NCI-H2107 (cell line): ENCODE results near the gene NLK.
"Not testable (repeated sequence)": the region's sequence is repeated elsewhere in the genome, so short reads cannot be mapped to it uniquely, and the experiment has no call there.

Experiments
- DNase-seq: peaks from one replicate; lab custom pipeline; 2025; lab: John Stamatoyannopoulos, UW

Gene NLK

DNA sequence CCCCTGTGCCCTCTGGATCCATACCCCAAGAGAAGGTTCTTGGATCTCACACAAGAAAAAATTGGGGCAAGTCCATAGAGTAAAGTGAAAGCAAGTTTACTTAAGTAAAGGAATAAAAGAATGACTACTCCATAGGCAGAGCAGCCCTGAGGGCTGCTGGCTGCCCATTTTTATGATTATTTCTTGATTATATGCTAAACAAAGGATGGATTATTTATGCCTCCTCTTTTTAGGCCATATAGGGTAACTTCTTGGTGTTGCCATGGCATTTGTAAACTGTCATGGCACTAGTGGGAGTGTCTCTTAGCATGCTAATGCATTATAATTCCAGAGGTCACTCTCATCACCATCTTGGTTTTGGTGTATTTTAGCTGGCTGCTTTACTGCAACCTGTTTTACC, 70.8 kb downstream of the NLK start:
- no peak for DNase-seq

DNA sequence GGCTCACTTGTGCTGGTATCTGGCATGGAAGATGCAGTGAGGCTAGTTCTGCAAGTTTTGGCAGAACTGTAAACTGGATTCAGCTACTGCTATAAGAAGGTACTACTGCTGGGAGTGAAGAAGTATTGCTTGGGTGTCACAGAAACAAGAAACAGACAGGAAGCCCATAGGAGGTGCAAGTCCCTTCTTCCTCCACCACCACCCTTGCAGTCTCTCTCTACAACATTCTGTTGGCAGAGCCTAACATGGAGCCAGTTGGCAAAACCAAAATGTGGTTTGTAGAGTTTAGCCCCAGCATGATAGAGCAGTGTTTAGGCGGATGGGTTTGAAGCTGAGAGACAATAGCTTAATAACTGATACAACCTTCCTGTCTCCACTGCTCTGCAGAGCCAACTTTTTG, 72.6 kb downstream of the NLK start:
- no peak for DNase-seq

DNA sequence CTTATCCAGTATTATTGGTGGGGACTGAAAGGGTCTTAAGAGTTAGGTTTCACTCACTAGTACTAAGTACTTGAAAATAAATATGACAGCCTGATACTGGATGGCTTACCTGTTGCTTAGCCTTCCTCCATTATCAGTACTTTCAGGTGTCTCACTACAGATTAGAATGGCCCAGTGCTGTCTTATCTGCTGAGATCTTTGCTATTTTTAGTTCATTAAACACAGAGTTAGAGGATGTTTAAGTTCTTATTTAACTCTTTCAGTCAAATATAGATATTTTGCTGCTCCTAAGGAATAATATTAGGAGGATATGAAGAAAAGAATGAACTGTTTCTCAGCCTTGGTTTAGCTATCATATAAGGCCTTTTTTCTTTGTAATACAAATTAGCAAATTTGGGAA, 74.8 kb downstream of the NLK start:
- DNase-seq: no peak

DNA sequence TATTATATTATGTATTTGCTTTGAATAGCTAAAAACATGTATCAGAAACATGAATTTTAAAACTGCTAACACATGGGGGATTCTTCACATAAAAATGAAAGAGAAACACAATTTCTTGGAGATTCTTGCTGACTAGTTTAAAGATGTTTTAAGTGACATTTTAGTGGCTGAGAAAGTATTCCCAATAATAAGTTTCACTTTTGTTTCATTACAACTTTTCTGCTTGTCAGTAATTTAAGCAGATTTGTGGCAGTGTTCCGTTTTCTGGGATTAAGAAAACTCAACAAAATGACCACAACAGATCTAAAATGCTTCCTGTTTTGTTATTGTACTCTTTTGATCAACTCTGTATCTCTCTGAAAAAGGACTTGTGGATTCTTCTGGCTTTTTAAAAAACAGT, 75.9 kb downstream of the NLK start:
- no peak for DNase-seq

DNA sequence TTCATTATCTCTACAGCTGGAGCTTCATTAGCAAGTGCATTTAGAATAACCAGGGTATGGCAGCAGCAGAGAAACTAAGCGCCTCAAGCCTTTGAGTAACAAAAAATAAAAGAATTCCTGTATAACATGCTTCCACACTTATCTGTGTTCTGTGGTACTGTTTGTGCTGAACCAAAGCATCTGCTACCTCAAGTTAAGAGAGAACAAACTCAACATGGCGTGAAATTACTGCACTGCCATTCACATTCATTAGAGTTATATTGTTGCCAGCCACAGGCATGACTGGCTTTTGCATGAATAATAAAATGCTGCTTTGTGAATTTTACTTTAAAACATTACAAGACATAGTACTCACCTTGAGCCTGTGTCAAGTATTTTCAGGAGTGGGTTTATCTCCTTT, 76.6 kb downstream of the NLK start:
- no peak for DNase-seq

DNA sequence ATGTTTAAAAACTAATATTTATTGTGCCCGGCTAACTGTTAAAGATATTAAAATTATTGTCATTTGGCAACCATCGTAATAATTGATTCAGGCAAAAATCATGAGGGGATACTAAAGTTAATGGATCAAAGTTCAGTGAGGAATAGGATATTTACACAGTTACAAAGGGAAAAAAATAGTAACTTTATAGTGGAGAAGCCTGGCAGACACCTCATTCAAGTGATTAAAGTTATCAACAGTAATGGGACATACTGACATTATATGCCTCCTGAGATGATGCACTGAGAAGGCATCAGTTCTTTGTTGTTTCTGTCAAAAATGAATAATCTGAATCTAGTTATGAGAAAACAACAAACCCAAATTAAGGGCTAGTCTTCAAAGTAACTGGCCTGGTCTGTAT, 77.1 kb downstream of the NLK start:
- DNase-seq: no peak

DNA sequence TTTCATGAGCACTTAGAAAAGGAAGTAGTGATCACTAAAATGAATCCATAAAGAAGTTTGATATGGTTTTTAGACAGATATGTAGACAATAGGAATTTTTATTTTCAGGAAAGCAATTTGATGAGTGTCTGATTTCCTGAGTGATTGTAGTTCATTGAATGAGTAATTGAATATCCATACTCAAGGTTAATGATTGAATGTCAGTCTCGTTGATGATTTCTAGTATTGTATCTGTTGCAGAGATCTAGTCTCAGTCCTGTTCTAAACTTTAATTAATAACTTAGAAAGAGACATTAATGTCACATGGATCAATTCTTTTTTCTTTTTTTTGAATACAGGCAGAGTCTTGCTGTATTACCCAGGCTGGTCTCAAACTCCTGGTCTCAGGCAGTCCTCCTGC, 78.3 kb downstream of the NLK start:
- no peak for DNase-seq

DNA sequence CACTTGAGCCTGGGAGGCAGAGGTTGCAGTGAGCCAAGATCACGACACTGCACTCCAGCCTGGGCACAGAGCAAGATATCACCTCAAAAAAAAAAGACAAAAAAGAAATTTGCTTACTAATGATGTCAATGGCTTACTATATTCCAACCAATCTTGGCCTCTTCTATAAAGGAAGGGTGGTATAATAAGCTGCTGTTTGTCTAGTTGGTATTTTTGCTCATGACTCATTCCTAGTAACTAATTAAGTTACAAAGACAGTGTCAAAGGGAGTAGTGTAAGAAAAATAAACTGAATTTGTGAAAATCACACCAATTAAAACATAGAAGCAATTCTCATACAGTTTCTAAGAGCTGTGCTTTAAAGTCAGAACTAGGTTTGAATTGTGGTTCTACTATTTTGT, 82.5 kb downstream of the NLK start:
- DNase-seq: no peak

DNA sequence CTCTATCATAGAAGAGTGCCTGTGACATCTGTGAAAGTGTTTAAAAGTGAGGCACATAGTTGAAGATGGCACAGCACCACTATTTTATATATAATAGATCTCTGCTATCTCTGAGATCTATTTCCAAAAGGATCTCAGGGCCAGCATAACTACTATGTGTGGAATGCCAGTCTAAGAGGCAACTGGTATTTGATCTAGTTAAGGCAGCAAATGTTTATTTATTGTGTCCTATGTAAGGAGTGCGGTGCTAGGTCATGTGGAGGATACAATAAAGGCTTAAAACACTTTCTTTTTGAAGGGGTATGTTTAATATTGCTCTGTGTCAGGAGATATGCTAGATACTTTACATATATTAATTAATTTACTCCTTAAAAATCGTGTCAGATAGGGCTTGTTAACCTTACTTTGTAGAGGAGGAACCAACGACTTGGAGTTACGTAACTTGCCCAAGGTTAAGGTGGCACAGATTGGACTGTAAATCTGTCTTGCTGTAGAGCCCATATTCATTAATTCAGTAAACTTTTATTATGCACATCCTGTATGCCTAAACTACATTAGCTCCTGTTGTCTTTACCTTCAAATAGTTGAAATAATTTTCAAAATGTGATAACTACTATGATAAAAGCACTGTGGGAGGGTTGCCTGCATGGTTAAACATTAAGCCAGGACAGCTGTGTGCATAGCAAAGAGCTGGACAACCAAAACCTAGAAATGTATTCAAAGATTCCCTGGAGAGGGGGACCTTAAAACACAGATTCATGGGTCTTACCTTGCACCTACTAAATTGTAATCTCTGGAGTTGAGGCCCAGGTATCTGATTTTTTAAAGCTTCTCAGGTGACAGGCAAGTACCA, 83.3 kb downstream of the NLK start:
- no peak for DNase-seq

DNA sequence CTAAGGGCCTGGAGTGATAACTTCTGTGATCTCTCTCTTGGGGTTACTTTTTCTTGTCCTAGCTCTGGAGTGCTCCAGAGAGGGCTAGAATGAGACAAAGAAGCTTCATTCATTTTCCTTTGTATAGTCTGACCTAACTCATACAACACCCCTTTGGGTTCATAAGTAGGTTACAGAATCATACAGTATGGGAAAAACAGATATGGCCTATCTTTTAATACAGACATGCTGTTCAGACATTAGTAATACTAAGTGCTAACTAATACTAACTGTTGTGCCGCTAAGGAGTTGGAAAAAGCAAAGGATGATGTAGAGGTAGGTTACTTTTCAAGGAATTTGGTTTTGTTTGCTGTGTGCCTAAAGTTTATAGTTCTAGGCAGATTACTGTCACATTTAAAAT, 84.7 kb downstream of the NLK start:
- DNase-seq: no peak

DNA sequence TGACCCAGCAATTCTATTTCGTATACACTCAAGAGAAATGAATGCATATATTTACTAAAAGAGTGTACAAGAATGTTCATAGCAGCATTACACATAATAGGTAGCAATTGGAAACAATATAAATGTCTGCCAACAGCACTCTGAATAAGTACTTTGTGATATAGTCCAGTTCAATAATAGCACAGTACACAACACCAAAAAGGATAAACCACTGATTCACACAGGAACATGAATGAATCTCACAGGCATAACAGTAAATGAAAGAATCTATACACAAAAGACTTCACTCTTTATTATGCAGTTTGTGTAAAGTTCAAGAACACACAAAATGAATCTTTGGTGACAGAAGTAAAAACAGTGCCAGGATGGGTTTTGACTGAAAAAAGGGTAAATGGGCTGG, 86.3 kb downstream of the NLK start:
- no peak for DNase-seq

DNA sequence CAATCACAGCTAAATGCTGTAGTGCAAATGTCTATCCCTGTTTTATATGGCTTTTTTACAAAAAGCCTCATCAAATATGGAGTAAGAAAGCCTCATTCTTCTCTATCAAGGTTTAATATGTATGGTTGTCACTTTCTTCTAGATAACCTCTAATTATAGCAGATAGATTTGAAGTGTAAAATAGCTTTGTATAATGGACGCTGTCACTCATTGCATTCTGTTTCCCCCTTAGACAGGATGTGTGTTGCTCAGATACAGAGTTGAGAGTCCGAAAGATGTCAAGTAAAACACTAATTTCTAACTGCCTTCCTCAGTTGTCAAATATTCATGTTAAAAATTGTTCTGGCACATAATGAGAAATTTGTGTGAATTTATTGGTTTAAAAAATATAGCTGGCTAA, 88.0 kb downstream of the NLK start:
- no peak for DNase-seq

DNA sequence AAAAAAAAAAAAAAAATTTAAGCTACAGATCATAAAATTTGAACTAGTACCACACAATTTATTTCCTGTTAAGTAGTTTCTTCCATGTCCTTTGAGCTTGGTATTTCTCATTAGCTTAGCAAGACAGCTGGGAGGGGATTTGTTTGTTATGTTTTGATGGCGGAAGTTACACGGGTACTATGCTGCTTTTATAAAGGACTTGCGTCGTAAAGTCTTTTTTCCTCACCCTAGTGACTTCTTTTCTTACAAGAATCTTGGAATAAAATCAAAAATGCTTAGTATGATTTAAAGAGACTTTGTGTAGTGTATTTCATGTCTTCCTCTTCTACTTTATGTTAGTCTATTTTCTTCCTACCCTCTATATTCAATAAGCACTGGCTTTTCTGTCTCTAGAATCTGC, 89.1 kb downstream of the NLK start:
- DNase-seq: no peak

DNA sequence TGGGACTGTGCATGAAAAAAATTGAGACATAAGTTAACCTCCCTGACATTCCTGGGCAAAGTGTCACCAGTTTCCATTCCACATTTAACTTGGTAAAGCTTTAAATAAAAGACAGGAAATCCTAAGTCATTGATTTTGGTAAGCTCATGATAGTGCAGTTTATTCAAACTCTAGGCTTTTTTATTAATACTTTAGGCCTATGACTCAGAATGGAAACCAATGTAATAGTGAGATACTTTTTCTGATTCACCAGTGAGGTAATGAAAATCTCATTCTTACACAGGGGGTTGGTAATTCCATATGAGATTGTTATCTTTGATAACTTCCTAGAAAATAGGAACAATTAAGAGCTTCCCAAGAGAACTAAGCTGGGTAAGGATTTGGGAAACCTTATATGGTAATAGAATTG, 91.1 kb downstream of the NLK start:
- no peak for DNase-seq

DNA sequence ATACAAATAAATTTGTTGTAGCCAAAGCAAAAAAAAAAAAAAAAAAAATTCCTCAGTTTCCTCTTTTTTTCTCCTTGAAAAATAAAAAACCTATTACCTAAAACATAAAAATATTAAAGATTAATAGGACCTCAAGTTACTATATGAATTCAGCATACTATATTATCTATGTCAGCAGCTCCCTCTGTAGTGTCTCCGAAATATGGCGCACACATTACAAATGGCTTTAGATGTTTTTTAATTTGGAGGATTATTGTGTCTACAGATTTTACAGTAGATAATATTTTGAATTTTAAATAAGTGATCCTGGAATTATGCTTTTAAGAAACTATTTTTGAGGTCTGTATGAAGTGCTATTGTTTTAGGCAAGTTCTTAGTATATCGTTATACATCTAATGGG, 94.4 kb downstream of the NLK start:
- DNase-seq: no peak

DNA sequence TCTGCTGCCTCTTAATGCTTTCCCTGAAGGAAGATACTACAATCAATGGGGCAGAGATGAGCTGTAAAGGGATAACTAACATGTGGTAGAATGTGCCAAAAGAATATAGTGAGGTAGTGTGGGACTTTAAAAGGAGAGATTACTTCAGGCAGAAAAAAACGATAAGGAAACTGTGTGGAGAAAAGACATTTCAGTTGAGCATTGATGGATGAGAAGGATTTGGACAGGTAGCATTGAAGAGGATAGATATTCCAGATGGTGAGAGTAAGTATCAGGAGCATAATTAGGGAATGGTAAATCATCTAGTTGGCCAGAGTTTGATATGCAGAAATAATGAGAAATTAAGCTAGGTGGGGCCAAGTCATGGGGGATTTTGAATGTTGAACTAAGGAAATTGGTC, 97.3 kb downstream of the NLK start:
- no peak for DNase-seq

DNA sequence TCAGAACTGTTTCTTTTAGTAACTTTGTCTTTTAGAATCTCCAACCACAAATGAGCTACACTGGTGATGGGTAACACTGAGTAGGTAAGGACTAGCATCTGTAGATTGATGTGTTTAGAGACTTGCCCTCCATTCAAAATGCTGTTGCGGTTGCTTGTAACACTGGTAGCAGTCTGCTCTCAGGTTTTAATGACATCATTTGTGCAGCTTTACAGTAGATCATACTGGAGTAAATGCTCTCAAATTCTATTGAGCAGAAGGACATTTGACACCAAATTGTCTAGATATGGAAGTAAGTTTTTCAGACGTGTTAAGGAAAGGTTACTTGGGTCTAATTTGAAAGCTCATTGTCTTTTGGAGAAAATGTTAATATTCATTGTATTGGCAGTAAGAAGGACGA, 98.8 kb downstream of the NLK start:
- peak; percentile 19 for DNase-seq

DNA sequence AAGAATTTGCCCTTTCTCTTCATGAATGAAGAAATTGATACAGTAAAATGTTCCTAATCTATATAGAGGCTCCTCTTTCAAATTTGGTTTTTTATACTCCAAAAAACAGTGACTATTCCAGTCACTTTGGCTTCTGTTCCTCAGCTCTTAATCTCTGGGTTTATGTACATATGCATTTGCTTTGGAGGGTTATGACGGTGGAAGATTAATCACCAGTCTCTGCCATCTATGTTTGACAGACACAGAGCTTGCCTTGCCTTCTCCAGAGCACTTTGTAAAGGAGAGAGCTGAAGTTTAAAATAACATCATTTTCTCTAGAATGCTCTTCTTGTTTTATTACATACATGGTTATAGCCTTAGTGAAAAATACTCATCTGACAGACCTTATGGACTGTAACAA, 99.3 kb downstream of the NLK start:
- no peak for DNase-seq

DNA sequence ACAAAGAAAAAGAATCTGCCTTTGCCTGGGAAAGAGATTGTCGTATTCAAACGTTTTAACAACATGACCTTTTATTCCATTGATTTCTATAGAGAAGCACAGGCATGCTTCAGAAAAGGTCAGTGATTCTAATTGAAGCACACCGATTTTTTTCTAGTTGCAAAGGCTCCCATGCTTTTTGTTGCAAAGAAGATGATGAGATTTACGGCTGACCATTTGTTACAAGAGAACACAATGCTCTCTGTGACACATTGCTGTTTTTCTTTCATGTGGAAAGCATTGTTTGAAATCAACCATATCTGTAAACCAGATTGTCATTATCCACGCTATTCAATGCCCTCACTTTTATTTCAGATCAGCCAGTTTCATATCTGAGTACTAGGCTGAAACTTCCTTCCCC, 99.8 kb downstream of the NLK start:
- no peak for DNase-seq

DNA sequence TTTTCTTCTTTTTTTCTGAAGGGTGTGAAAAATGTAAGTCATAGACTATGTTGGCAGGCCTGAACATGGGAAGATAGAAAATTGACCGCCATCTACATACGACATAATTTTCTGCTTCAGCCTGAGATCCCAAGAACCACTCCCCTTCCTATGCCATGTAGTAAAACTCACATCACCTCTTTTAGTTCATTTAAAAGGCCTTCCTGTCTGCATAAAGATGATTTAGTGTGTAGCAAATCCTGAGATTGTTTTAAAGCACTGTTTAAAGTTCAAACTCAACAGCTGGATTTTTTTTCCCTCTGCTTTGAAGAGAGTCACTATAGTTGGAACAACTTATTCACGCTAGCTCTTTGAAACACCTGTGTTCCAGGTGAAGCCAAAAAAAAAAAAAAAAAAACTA, 101.5 kb downstream of the NLK start:
- DNase-seq: no peak

DNA sequence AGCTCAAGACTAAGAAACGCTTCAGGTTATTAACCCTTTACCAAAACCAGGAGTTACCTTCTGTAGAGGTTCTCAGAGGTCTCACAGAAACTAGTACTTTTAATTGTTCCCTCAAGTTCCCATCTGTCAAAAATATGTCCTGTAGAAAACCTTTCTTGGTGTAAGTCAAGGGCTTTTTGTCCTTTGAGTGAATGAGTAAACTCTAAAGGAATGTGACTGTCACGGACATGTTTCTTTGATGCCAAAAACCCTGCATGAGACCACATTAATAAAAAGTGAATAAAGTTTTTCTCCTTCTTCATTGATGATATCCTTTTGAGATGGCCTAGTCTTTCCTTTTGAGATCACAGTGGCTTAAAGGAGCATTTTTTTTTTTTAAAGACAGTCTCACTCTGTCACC, 102.9 kb downstream of the NLK start:
- no peak for DNase-seq

DNA sequence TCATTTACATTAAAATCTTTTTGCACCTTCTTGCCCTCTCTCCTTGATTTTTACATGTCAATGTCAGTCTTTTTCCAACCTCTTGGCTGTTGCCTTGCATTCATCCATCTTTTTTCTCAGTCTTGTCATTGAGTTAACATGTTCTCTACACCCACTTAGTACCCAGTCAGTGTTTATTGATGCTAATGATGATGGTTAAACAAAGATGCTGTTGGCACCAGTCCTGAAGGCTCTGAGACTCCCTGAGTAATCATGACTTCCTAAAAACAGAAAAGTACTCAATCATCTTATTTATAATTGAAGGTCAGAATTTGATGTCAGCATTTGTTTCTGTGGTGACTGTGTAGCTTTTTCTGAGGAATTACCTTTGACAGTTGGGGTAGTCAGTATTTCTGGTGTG, 104.5 kb downstream of the NLK start:
- no peak for DNase-seq

DNA sequence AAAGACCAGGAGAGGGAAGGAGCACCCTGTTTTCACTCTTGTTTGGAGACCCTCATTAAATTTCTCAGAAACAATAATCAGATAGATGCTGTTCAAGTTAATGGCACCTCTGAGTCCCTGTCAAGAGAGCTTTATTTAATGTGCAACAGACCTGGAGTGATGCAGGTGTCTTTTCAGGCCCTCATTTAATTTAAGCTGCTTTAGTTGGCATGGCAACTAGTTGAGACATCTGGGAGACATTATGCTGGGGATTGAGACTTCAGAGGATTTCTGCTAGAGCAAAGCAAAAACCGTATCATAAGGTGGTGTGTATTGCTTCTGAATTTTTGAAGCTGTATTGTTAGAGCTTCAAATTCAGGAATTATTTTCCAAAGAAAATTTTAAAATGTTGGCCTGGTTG, 108.5 kb downstream of the NLK start:
- no peak for DNase-seq

DNA sequence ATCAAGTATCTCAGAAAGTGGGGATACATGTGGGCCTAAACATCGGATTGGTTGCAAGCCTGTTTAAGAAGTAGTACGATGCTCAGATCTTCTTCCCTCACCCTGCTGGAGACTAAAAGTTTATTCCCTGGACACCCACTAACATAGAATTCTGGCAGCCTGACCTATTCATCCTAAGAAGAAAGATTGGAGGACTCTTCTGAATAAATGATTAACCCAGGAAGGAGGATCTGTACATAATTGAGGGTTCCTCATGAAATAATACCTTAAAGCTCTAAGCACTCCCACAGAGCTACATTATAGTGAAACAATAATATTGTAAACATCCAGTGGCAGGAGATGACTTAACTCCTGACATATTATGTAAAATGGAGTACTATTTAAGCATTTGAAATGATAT, 111.7 kb downstream of the NLK start:
- DNase-seq: no peak

DNA sequence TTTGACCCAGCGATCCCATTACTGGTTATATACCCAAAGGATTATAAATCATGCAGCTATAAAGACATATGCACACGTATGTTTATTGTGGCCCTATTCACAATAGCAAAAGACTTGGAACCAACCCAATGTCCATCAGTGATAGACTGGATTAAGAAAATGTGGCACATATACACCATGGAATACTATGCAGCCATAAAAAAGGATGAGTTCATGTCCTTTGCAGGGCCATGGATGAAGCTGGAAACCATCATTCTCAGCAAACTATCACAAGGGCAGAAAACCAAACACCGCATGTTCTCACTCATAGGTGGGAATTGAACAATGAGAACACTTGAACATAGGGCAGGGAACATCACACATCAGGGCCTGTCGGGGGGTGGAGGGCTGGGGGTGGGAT, 112.9 kb downstream of the NLK start:
- not testable (repeated sequence) for DNase-seq
